GM21528 (cell line): ENCODE data around the gene RFTN1.

Experiments
- ATAC-seq: cut with Tn5 transposase; IDR thresholded peaks from one replicate; pipeline ENCODE4 v1.9.1; 2021; ENCODE audit warnings: mild to moderate bottlenecking, moderate library complexity; ENCODE audit not compliant: unreplicated experiment, low FRiP score

RFTN1 gene

GRCh38 chr3:16290007-16290826 lies 223.3 kb downstream of the RFTN1 start:
- ATAC-seq: no peak

GRCh38 chr3:16289144-16289889 lies 224.2 kb downstream of the RFTN1 start:
- no peak for ATAC-seq

GRCh38 chr3:16288664-16289063 lies 224.8 kb downstream of the RFTN1 start:
- no peak for ATAC-seq

GRCh38 chr3:16286751-16287543 lies 226.6 kb downstream of the RFTN1 start:
- ATAC-seq: no peak

- no peak for ATAC-seq
These were observed 227.3 kb downstream of the RFTN1 start for GRCh38 chr3:16286161-16286560.

- no peak for ATAC-seq
These were observed 228.9 kb downstream of the RFTN1 start for GRCh38 chr3:16284633-16285032.

GRCh38 chr3:16280671-16281070 lies 232.8 kb downstream of the RFTN1 start:
- ATAC-seq: no peak

- no peak for ATAC-seq
These were observed 234.3 kb downstream of the RFTN1 start for GRCh38 chr3:16279010-16279801.

GRCh38 chr3:16277471-16277870 lies 236.0 kb downstream of the RFTN1 start:
- no peak for ATAC-seq

- ATAC-seq: no peak
These were observed 239.6 kb downstream of the RFTN1 start for GRCh38 chr3:16273867-16274266.

- ATAC-seq: no peak
These were observed 240.9 kb downstream of the RFTN1 start for GRCh38 chr3:16272588-16272987.

GRCh38 chr3:16270855-16271254 lies 242.6 kb downstream of the RFTN1 start:
- ATAC-seq: no peak

- no peak for ATAC-seq
These were observed 246.8 kb downstream of the RFTN1 start for GRCh38 chr3:16266714-16267113.
